Peyer's patch (tissue), 4 donors: ENCODE results near the gene ANKRD11. TPM values are rescaled to one million over a fixed set of nuclear protein-coding genes. Genes with fewer than 3 reads are reported as not detected.

Experiments used
- DNase-seq, 3 donors: peaks; one replicate each; pipeline ENCODE4 v3.0.0-alpha.2; 2017 to 2019
- H3K27ac ChIP-seq, 4 donors: fragments of 200-600 bp; sonication (generic); one replicate each; pipeline ENCODE4 v1.5.1; 2016 to 2019
- H3K27me3 ChIP-seq, 2 donors: fragments of 200-600 bp; sonication (generic); one replicate each; pipeline ENCODE4 v1.5.1; 2019
- H3K36me3 ChIP-seq, 3 donors: fragments of 200-600 bp; sonication (generic); one replicate each; pipeline ENCODE4 v1.5.1; 2016 to 2019
- H3K4me1 ChIP-seq, 4 donors: fragments of 200-600 bp; sonication (generic); one replicate each; pipeline ENCODE4 v1.5.1; 2016 to 2019
- H3K4me3 ChIP-seq, 4 donors: fragments of 200-600 bp; sonication (generic); 1 replicate in 3 of 4; 2 replicates in 1 of 4; pipeline ENCODE4 v1.5.1; 2016 to 2019; ENCODE audit warnings: mild to moderate bottlenecking in 1 of 4
- H3K9me3 ChIP-seq, 4 donors: fragments of 200-600 bp; sonication (generic); one replicate each; pipeline ENCODE4 v1.5.1; 2016 to 2019; ENCODE audit warnings: mild to moderate bottlenecking in 1 of 4
- CTCF ChIP-seq, 6 experiments: fragments of 450-650 bp in 4 of 6; fragments of 200-600 bp in 2 of 6; sonication (generic) in 1 of 6; IDR thresholded peaks; one replicate each; pipeline ENCODE4 v1.5.1; 2017 to 2019; ENCODE audit warnings: antibody characterized with exemption in 6 of 6, mild to moderate bottlenecking in 3 of 6, moderate library complexity in 1 of 6
- POLR2A ChIP-seq, 2 donors: fragments of 450-650 bp; IDR thresholded peaks; one replicate each; pipeline ENCODE4 v1.5.1; 2017; ENCODE audit warnings: antibody characterized with exemption in 2 of 2, mild to moderate bottlenecking in 2 of 2, moderate library complexity in 2 of 2
- total RNA-seq, 4 donors: library from RNA; depleted of rRNA; stranded (reverse); fragments of >200 nt; gene quantifications; one replicate each; pipeline ENCODE4 v1.1.0, GENCODE V29; 2016

Gene ANKRD11
- total RNA-seq: 100 to 1,000 TPM; 177 to 227 (median 211) TPM

DNA sequence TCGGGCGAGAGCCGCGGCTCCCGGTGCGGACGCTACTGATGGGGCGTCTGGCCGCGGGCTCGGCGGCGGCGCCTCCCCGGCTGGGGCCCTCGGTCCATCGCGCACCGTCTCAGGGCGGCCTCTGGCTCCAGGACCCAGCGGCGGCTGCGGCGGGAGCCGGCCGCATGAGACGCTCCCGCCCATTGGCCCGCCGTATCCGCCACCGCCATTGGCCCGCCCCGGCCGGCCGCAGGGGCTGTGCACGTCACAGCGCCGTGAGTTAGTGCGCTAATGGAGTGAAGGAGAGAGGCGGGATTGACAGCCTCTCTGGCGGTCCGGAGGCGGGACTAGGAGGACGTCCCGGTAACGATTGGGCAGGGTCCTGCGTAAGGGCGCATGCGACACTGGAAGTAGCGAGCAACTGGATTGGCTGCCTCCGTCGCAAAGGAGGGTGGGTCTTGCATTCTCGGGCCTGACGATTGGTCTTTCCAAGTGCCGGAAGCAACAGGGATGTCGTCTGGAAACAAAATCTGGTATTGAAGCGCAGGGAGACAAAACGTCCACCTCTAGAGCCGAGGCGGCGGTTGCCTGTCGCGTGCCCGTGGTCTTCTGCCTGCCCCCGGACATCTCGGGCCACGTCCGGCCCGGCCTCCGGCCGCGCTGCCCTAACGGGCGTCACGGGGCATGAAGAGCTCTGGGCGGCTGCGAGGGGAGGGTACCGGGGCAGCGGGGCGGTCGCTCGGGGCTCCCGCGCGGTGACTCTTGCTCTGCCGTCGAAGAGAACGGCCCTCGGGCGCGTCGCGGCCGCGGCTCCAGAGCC lies at the start of gene ANKRD11:
ANKRD11 (minus strand) TSS at position 123 of the 799 bp plus-strand sequence. CDS start 173,542 bp downstream, outside the sequence.
- H3K27me3 ChIP-seq: no peaks in the 10 kb centered on the region
- H3K4me3 ChIP-seq: peak within 1 kb of the TSS; percentile 67 to 97 (median 75)
- peak in 1 of 6 experiments; percentile 8 for TF ChIP-seq CTCF (IDR thresholded peaks at IDR 0.05)
- TF ChIP-seq POLR2A (IDR thresholded peaks at IDR 0.05): peak; percentile 74 to 94
- peaks cover under 1 to 41% (median 21%) of the 10 kb centered on the region in 4 donors for H3K4me1 ChIP-seq
- no peaks in the 10 kb centered on the region for H3K9me3 ChIP-seq
- H3K27ac ChIP-seq: peak within 1 kb of the TSS; percentile 97 to 100 (median 98)
- DNase-seq: peak; percentile 97 to 99 (median 98)
- no peaks in the 10 kb centered on the region for H3K36me3 ChIP-seq

- TF ChIP-seq CTCF (IDR thresholded peaks at IDR 0.05) (no peak), POLR2A (IDR thresholded peaks at IDR 0.05) (no peak)
- no peaks in the 10 kb centered on the region for H3K27me3 ChIP-seq
- DNase-seq: no peak
- H3K36me3 ChIP-seq: peaks cover 0 to 66% (median 0%) of the 10 kb centered on the region in 3 donors
- H3K4me1 ChIP-seq: peaks cover 5 to 22% (median 12%) of the 10 kb centered on the region in 4 donors
- no peak overlapping the region for H3K4me3 ChIP-seq
- no peak overlapping the region for H3K27ac ChIP-seq
- H3K9me3 ChIP-seq: no peaks in the 10 kb centered on the region
Measured at GRCh38 chr16:89538286-89538685, 47.9 kb upstream of the ANKRD11 start.

DNA sequence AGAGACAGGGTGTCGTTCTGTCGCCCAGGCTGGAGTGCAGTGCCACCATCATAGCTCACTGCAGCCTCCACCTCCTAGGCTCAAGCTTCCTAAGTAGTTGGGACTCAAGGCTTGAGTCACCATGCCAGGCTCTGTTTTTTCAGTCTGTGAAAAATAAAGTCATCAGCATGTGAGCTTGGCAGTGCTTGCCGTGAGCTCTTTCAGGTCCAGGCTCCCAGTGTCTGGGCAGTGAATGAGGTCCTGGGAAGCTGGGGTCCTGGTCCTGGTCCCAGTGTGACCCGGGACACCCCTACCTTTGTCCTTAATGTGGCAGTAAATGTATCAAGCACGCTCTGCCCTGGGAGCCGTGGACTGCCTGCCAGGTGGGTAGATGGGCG lies 47.2 kb upstream of the ANKRD11 start:
- Histone ChIP-seq H3K27ac (no peak overlapping the region), H3K9me3 (no peaks in the 10 kb centered on the region), H3K4me1 (peaks cover 5 to 22% (median 12%) of the 10 kb centered on the region in 4 donors), H3K27me3 (no peaks in the 10 kb centered on the region), H3K36me3 (peaks cover 0 to 73% (median 0%) of the 10 kb centered on the region in 3 donors), H3K4me3 (no peak overlapping the region)
- no peak for DNase-seq
- TF ChIP-seq CTCF (IDR thresholded peaks at IDR 0.05) (no peak), POLR2A (IDR thresholded peaks at IDR 0.05) (no peak)

GRCh38 chr16:89536886-89537548 lies 46.7 kb upstream of the ANKRD11 start:
- no peaks in the 10 kb centered on the region for H3K27me3 ChIP-seq
- H3K4me1 ChIP-seq: peaks cover 5 to 22% (median 12%) of the 10 kb centered on the region in 4 donors
- no peak for DNase-seq
- H3K4me3 ChIP-seq: no peak overlapping the region
- peaks cover 0 to 74% (median 0%) of the 10 kb centered on the region in 3 donors for H3K36me3 ChIP-seq
- TF ChIP-seq CTCF (IDR thresholded peaks at IDR 0.05): no peak
- no peak for TF ChIP-seq POLR2A (IDR thresholded peaks at IDR 0.05)
- H3K9me3 ChIP-seq: no peaks in the 10 kb centered on the region
- peak overlapping the region in 3 of 4 donors; percentile 24 to 47 (median 46) for H3K27ac ChIP-seq

GRCh38 chr16:89536371-89536770 lies 46.0 kb upstream of the ANKRD11 start:
- peak overlapping the region in 3 of 4 donors; percentile 24 to 78 (median 46) for H3K27ac ChIP-seq

More at GRCh38 chr16:89536371-89536770, 46.0 kb upstream of the ANKRD11 start:
- TF ChIP-seq CTCF (IDR thresholded peaks at IDR 0.05): no peak
- no peak for TF ChIP-seq POLR2A (IDR thresholded peaks at IDR 0.05)
- Histone ChIP-seq H3K36me3 (peaks cover 0 to 74% (median 0%) of the 10 kb centered on the region in 3 donors), H3K4me1 (peaks cover 5 to 22% (median 12%) of the 10 kb centered on the region in 4 donors), H3K9me3 (no peaks in the 10 kb centered on the region), H3K27me3 (no peaks in the 10 kb centered on the region), H3K4me3 (no peak overlapping the region)
- peak in 2 of 3 donors; percentile 74 to 84 for DNase-seq
